A549 (cell line): ENCODE measurements around the gene CTDP1. TPM values are rescaled to one million over a fixed set of nuclear protein-coding genes. Genes with fewer than 3 reads are reported as not detected.

Experiments
- ATAC-seq, 2 experiments: fragments of 200-7000 bp in 1 of 2; fragments of >200 bp in 1 of 2; cut with Nextera tagmentation in 1 of 2; cut with Tn5 transposase in 1 of 2; 3 replicates each; pipeline versions ENCODE4 v1.8.0 to v1.9.1; 2018 to 2020; ENCODE audit warnings: mild to moderate bottlenecking in 1 of 2, moderate library complexity in 1 of 2
- CTCF ChIA-PET: fragments of 300-600 bp; sonication (Branson Sonifier 250); formaldehyde crosslinking; extraction: SDS; loops from one replicate; lab custom pipeline; 2021; ENCODE audit warnings: antibody characterized with exemption, inconsistent platforms; lab: Yijun Ruan, JAX
- POLR2A ChIA-PET: fragments of 350-600 bp; formaldehyde crosslinking; extraction: SDS; loops from one replicate; lab custom pipeline; 2021; ENCODE audit warnings: antibody characterized with exemption, inconsistent platforms; lab: Yijun Ruan, JAX
- DNase-seq, 2 experiments: peaks; one replicate each; pipeline versions ENCODE4 v3.0.0 to v3.0.0-alpha.2; 2011 to 2016; ENCODE audit warnings: low read depth in 1 of 2, low spot score in 1 of 2
- FAIRE-seq: peaks from 2 replicates; lab custom pipeline; 2011; peaks lifted over from hg19 to GRCh38; lab: Jason Lieb, UNC
- H3K27ac ChIP-seq, 2 experiments: fragments of >200 bp; sonication (Bioruptor Twin); formaldehyde crosslinking; 3 replicates each; pipeline ENCODE4 v1.5.1; 2016 to 2017
- H3K4me1 ChIP-seq: fragments of >200 bp; sonication (Bioruptor Twin); formaldehyde crosslinking; 3 replicates; pipeline ENCODE4 v1.6.1; 2016
- H3K4me2 ChIP-seq: fragments of >200 bp; sonication (Bioruptor Twin); formaldehyde crosslinking; 3 replicates; pipeline ENCODE4 v1.6.1; 2016
- H3K4me3 ChIP-seq: fragments of >200 bp; sonication (Bioruptor Twin); formaldehyde crosslinking; 3 replicates; pipeline ENCODE4 v1.5.1; 2016
- H3K9me3 ChIP-seq: fragments of >200 bp; sonication (Bioruptor Twin); formaldehyde crosslinking; 3 replicates; pipeline ENCODE4 v1.6.1; 2016
- BHLHE40 ChIP-seq: IDR thresholded peaks from 2 replicates; pipeline ENCODE4 v1.6.1; 2012; ENCODE audit warnings: low read depth, low read length, inconsistent platforms
- CHD4 ChIP-seq: fragments of 200-600 bp; sonication (generic); IDR thresholded peaks from 2 replicates; pipeline ENCODE4 v1.6.1; 2016; ENCODE audit warnings: antibody characterized with exemption, mild to moderate bottlenecking, borderline replicate concordance
- EHF ChIP-seq: fragments of 250-450 bp; sonication (Bioruptor Pico); IDR thresholded peaks from 2 replicates; pipeline ENCODE4 v1.5.0; 2020; ENCODE audit warnings: mild to moderate bottlenecking
- EHMT2 ChIP-seq: fragments of 200-600 bp; sonication (generic); IDR thresholded peaks from 2 replicates; pipeline ENCODE4 v1.6.1; 2016; ENCODE audit warnings: antibody characterized with exemption, low read depth, mild to moderate bottlenecking, moderate library complexity
- ESRRA ChIP-seq: fragments of 150-350 bp; IDR thresholded peaks from 2 replicates; pipeline ENCODE4 v1.6.1; 2014; ENCODE audit warnings: mild to moderate bottlenecking, low read length, borderline replicate concordance
- FOSL2 ChIP-seq, 2 experiments: fragments of 450-650 bp in 1 of 2; fragments of >200 bp in 1 of 2; sonication (Bioruptor Twin) in 1 of 2; formaldehyde crosslinking; IDR thresholded peaks; 2 replicates each; pipeline versions ENCODE4 v1.5.0 to v1.6.1; 2016 to 2020; ENCODE audit warnings: mild to moderate bottlenecking in 1 of 2, moderate library complexity in 1 of 2
- FOXS1 ChIP-seq: fragments of 250-450 bp; sonication (Bioruptor Pico); IDR thresholded peaks from 2 replicates; pipeline ENCODE4 v1.5.0; 2020; ENCODE audit warnings: mild to moderate bottlenecking, moderate library complexity
- GATA3 ChIP-seq: IDR thresholded peaks from 2 replicates; pipeline ENCODE4 v1.6.1; 2012; ENCODE audit warnings: borderline replicate concordance
- HEYL ChIP-seq: fragments of 250-450 bp; sonication (Bioruptor Pico); IDR thresholded peaks from 2 replicates; pipeline ENCODE4 v1.8.0; 2021; ENCODE audit warnings: mild to moderate bottlenecking, moderate library complexity
- HOXA7 ChIP-seq: fragments of 250-450 bp; sonication (Bioruptor Pico); IDR thresholded peaks from 2 replicates; pipeline ENCODE4 v1.5.0; 2020; ENCODE audit warnings: mild to moderate bottlenecking, moderate library complexity
- HOXB5 ChIP-seq: fragments of 250-450 bp; sonication (Bioruptor Pico); IDR thresholded peaks from 2 replicates; pipeline ENCODE4 v1.5.0; 2020; ENCODE audit warnings: mild to moderate bottlenecking, moderate library complexity
- JUN ChIP-seq, 2 experiments: fragments of >200 bp; sonication (Bioruptor Twin); formaldehyde crosslinking; IDR thresholded peaks; 2 replicates in 1 of 2; 3 replicates in 1 of 2; pipeline ENCODE4 v1.6.1; 2016 to 2017
- JUNB ChIP-seq: fragments of >200 bp; sonication (Bioruptor Twin); formaldehyde crosslinking; IDR thresholded peaks from 2 replicates; pipeline ENCODE4 v1.6.1; 2016
- KDM1A ChIP-seq: fragments of 200-600 bp; sonication (generic); IDR thresholded peaks from 2 replicates; pipeline ENCODE4 v1.6.1; 2016; ENCODE audit warnings: low read depth, mild to moderate bottlenecking
- POLR2A ChIP-seq: IDR thresholded peaks from 2 replicates; pipeline ENCODE4 v1.6.1; 2012; ENCODE audit warnings: mild to moderate bottlenecking, low read length
- RCOR1 ChIP-seq: fragments of 150-350 bp; IDR thresholded peaks from 2 replicates; pipeline ENCODE4 v1.6.1; 2014; ENCODE audit warnings: antibody characterized with exemption, low read length, low read depth
- RFX5 ChIP-seq: fragments of 450-650 bp; IDR thresholded peaks from 2 replicates; pipeline ENCODE4 v1.7.1; 2014; ENCODE audit warnings: antibody characterized with exemption, mild to moderate bottlenecking, moderate library complexity
- RNF2 ChIP-seq: fragments of 200-600 bp; sonication (generic); IDR thresholded peaks from 2 replicates; pipeline ENCODE4 v1.6.1; 2016; ENCODE audit warnings: low read depth, mild to moderate bottlenecking, antibody characterized with exemption, moderate library complexity, borderline replicate concordance
- ZC3H11A ChIP-seq: fragments of 450-650 bp; IDR thresholded peaks from 2 replicates; pipeline ENCODE4 v1.6.1; 2014; ENCODE audit warnings: antibody characterized with exemption, mild to moderate bottlenecking
- ZFP36 ChIP-seq: fragments of 450-650 bp; IDR thresholded peaks from 2 replicates; pipeline ENCODE4 v1.6.1; 2014; ENCODE audit warnings: borderline replicate concordance; ENCODE audit not compliant: partially characterized antibody
- WGBS: methylation state at CpG from one replicate; pipeline ENCODE4 v1.1.6; 2017; ENCODE audit errors: missing lambda C conversion rate; 5-methylcytosine and 5-hydroxymethylcytosine counted together
- polyA plus RNA-seq, 4 experiments: library from polyadenylated mRNA; depleted of rRNA in 3 of 4; stranded (reverse); fragments of >200 nt; fragmentation: RNase III in 1 of 4; extraction: RNeasy Plus Mini Kit Qiagen cat#74134 plus additional on column Dnase treatment in 1 of 4; gene quantifications; 2 replicates in 3 of 4; 3 replicates in 1 of 4; pipeline ENCODE4 v1.2.3, GENCODE V29; 2011 to 2017
- TF ChIP-seq, protein P1 (sequence below): fragments of 200-600 bp; sonication (generic); IDR thresholded peaks from 2 replicates; pipeline ENCODE4 v1.6.1; 2016; ENCODE audit warnings: antibody characterized with exemption, mild to moderate bottlenecking, moderate library complexity
- TF ChIP-seq, protein P2 (sequence below): fragments of 250-450 bp; sonication (Bioruptor Pico); IDR thresholded peaks from 2 replicates; pipeline ENCODE4 v1.5.0; 2021; ENCODE audit warnings: mild to moderate bottlenecking, moderate library complexity, borderline replicate concordance
- TF ChIP-seq, protein P3 (sequence below): fragments of >200 bp; sonication (Bioruptor Twin); formaldehyde crosslinking; IDR thresholded peaks from 3 replicates; pipeline ENCODE4 v1.5.1; 2016

The CTDP1 gene
- polyA plus RNA-seq, 2 of the 4 experiments (the other 2 are of a cell fraction): 6.8 to 12.1 TPM

DNA sequence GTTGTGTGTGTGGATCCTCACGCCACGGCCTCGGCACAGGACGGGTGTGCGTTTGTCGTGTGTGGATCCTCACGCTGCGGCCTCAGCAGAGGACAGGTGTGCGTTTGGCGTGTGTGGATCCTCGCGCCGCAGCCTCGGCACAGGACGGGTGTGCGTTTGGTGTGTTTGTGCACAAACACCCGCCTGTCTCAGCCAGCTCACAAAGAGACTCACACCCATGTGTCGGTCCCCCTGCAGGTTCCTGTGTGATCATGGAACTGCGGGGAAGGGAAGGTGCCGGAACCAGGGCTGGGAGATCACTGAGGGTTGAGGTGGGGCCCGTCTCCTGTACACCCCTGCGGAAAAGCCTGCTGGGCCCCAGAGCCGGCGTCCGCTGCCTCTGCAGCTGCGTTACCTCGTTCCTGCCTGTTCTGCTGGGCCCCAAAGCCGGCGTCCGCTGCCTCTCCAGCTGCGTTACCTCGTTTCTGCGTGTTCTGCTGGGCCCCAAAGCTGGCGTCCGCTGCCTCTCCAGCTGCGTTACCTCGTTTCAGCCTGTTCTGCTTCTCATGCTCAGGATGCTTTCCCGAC, 53.6 kb downstream of the CTDP1 start:
- POLR2A ChIA-PET: no interaction called here
- ATAC-seq (no peak), DNase-seq (no peak), FAIRE-seq (no peak)
- Histone ChIP-seq H3K27ac (no peak overlapping the region), H3K9me3 (peaks cover 28% of the 10 kb centered on the region; the same call in 2 of the 3 replicates), H3K4me1 (no peaks in the 10 kb centered on the region), H3K4me2 (no peak overlapping the region), H3K4me3 (no peak overlapping the region)
- CTCF ChIA-PET: no interaction called here
- TF ChIP-seq POLR2A (no peak), RCOR1 (no peak), FOXS1 (CRISPR knock-in tag) (no peak), RNF2 (no peak), CHD4 (no peak)
- TF ChIP-seq, protein P1, sequence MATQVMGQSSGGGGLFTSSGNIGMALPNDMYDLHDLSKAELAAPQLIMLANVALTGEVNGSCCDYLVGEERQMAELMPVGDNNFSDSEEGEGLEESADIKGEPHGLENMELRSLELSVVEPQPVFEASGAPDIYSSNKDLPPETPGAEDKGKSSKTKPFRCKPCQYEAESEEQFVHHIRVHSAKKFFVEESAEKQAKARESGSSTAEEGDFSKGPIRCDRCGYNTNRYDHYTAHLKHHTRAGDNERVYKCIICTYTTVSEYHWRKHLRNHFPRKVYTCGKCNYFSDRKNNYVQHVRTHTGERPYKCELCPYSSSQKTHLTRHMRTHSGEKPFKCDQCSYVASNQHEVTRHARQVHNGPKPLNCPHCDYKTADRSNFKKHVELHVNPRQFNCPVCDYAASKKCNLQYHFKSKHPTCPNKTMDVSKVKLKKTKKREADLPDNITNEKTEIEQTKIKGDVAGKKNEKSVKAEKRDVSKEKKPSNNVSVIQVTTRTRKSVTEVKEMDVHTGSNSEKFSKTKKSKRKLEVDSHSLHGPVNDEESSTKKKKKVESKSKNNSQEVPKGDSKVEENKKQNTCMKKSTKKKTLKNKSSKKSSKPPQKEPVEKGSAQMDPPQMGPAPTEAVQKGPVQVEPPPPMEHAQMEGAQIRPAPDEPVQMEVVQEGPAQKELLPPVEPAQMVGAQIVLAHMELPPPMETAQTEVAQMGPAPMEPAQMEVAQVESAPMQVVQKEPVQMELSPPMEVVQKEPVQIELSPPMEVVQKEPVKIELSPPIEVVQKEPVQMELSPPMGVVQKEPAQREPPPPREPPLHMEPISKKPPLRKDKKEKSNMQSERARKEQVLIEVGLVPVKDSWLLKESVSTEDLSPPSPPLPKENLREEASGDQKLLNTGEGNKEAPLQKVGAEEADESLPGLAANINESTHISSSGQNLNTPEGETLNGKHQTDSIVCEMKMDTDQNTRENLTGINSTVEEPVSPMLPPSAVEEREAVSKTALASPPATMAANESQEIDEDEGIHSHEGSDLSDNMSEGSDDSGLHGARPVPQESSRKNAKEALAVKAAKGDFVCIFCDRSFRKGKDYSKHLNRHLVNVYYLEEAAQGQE: no peak
- WGBS: 96% methylated on average over 25 of the region's 38 CpGs

DNA sequence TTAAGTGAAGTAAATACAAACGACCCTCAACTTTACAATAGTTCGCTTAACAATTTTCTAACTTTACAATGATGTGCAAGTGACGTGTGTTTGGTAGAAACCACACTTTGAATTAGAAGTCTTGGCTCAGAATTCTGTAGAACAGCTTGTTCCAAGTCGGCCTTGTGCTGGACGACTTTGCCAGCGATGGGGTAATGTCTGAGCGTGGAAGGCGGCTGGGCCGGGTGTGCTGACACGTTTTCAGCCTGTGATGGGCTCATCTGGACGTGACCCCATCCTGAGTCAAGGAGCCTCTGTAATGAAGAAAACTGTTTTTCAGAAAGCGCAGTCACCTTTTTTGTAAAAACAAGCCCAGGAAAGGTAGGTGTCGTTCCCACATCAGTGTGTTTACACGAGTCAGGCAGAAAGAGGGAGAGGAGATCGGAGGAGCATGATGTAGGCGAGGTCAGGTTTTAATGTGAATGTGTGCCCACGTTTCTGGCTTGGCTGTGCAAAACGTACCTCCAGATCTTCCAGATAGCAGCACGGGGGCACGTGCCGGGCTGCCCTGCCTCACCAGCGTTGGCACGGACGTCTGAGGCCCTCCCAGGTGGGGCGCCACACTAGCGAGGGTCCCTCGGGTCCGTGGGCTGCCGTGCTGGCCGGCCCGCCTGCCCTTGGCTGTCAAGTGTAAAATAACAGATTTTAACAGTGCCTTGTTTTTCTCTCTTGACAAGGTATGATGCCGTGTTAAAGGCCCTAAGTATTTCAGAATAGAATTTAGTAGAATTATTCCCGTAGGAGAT, 54.6 kb downstream of the CTDP1 start:
- 88% methylated on average over 33 of the region's 33 CpGs for WGBS
- TF ChIP-seq, protein P2, sequence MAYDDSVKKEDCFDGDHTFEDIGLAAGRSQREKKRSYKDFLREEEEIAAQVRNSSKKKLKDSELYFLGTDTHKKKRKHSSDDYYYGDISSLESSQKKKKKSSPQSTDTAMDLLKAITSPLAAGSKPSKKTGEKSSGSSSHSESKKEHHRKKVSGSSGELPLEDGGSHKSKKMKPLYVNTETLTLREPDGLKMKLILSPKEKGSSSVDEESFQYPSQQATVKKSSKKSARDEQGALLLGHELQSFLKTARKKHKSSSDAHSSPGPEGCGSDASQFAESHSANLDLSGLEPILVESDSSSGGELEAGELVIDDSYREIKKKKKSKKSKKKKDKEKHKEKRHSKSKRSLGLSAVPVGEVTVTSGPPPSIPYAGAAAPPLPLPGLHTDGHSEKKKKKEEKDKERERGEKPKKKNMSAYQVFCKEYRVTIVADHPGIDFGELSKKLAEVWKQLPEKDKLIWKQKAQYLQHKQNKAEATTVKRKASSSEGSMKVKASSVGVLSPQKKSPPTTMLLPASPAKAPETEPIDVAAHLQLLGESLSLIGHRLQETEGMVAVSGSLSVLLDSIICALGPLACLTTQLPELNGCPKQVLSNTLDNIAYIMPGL (CRISPR knock-in tag): no peak
- TF ChIP-seq FOXS1 (CRISPR knock-in tag): no peak
- no peak for TF ChIP-seq EHF
- TF ChIP-seq HOXB5 (CRISPR knock-in tag): no peak
- no peak for TF ChIP-seq ZC3H11A
- no peak for TF ChIP-seq FOSL2 (IDR thresholded peaks at IDR 0.05)
- TF ChIP-seq FOSL2 (CRISPR knock-in tag; IDR thresholded peaks at IDR 0.05): no peak
- TF ChIP-seq RFX5: no peak
- TF ChIP-seq, protein P3, sequence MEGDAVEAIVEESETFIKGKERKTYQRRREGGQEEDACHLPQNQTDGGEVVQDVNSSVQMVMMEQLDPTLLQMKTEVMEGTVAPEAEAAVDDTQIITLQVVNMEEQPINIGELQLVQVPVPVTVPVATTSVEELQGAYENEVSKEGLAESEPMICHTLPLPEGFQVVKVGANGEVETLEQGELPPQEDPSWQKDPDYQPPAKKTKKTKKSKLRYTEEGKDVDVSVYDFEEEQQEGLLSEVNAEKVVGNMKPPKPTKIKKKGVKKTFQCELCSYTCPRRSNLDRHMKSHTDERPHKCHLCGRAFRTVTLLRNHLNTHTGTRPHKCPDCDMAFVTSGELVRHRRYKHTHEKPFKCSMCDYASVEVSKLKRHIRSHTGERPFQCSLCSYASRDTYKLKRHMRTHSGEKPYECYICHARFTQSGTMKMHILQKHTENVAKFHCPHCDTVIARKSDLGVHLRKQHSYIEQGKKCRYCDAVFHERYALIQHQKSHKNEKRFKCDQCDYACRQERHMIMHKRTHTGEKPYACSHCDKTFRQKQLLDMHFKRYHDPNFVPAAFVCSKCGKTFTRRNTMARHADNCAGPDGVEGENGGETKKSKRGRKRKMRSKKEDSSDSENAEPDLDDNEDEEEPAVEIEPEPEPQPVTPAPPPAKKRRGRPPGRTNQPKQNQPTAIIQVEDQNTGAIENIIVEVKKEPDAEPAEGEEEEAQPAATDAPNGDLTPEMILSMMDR: no peak
- TF ChIP-seq ZFP36: no peak
- TF ChIP-seq RNF2: no peak
- no peak for TF ChIP-seq HEYL (CRISPR knock-in tag)
- TF ChIP-seq HOXA7 (CRISPR knock-in tag): no peak
- no peak for TF ChIP-seq EHMT2
- no peak for TF ChIP-seq JUNB
- TF ChIP-seq ESRRA: no peak
- TF ChIP-seq KDM1A: no peak
- TF ChIP-seq JUN (IDR thresholded peaks at IDR 0.05): no peak
- TF ChIP-seq BHLHE40: no peak
- no peak for TF ChIP-seq GATA3
- no peak overlapping the region for H3K4me3 ChIP-seq
- peaks cover 25% of the 10 kb centered on the region; the same call in 2 of the 3 replicates for H3K9me3 ChIP-seq
- no peak overlapping the region for H3K4me2 ChIP-seq
- POLR2A ChIA-PET: no interaction called here
- DNase-seq (no peak), ATAC-seq (no peak), FAIRE-seq (no peak)
- CTCF ChIA-PET: no interaction called here
- no peaks in the 10 kb centered on the region for H3K4me1 ChIP-seq
- no peak overlapping the region for H3K27ac ChIP-seq
